Endothelial cell of umbilical vein (primary cell): ENCODE measurements around the gene KLF17. TPM values are rescaled to one million over a fixed set of nuclear protein-coding genes. Genes with fewer than 3 reads are reported as not detected.

Experiments
- BruUV-seq: library from RNA; stranded (reverse); fragments of 400-500 nt; replicated peaks from 2 replicates; lab custom pipeline; 2021; lab: Mats Ljungman, UMichigan
- CTCF ChIA-PET: fragments of 300-600, 350-600 bp; sonication (Branson Sonifier 250); formaldehyde crosslinking; loops from one replicate; lab custom pipeline; 2021; ENCODE audit warnings: antibody characterized with exemption, inconsistent platforms; lab: Charles Lee
- POLR2A ChIA-PET: fragments of 300-600, 350-600 bp; sonication (Branson Sonifier 250); formaldehyde crosslinking; loops from one replicate; lab custom pipeline; 2021; ENCODE audit warnings: antibody characterized with exemption, inconsistent platforms; lab: Charles Lee
- DNase-seq: peaks from one replicate; pipeline ENCODE4 v3.0.0-alpha.2; 2011; ENCODE audit warnings: low read depth, low spot score
- FAIRE-seq: peaks from 2 replicates; lab custom pipeline; 2011; peaks lifted over from hg19 to GRCh38; lab: Jason Lieb, UNC
- H2AFZ ChIP-seq: 2 replicates; pipeline ENCODE4 v1.6.0; 2012; ENCODE audit warnings: low read depth, low read length, control low read depth, inconsistent platforms
- H3K27ac ChIP-seq: 2 replicates; pipeline ENCODE4 v1.5.1; 2011; ENCODE audit warnings: low read depth, mild to moderate bottlenecking, control low read depth, low read length, moderate library complexity; ENCODE audit not compliant: insufficient read depth
- H3K27me3 ChIP-seq, 2 experiments: 2 replicates each; pipeline versions ENCODE4 v1.6.0 to v1.6.1; 2011; ENCODE audit warnings: low read length in 2 of 2, mixed read lengths in 1 of 2; ENCODE audit not compliant: control insufficient read depth in 2 of 2, insufficient read depth in 2 of 2
- H3K36me3 ChIP-seq, 2 experiments: 2 replicates in 1 of 2; 3 replicates in 1 of 2; pipeline ENCODE4 v1.5.1; 2011; ENCODE audit warnings: low read length in 2 of 2, mild to moderate bottlenecking in 1 of 2, moderate library complexity in 1 of 2; ENCODE audit not compliant: control insufficient read depth in 2 of 2, insufficient read depth in 2 of 2; ENCODE audit errors: extremely low read depth in 1 of 2
- H3K4me1 ChIP-seq: 3 replicates; pipeline ENCODE4 v1.5.1; 2011; ENCODE audit warnings: mild to moderate bottlenecking, low read length; ENCODE audit not compliant: control insufficient read depth, insufficient read depth; ENCODE audit errors: extremely low read depth
- H3K4me2 ChIP-seq: 2 replicates; pipeline ENCODE4 v1.6.1; 2011; ENCODE audit warnings: low read length, control low read depth, mixed read lengths; ENCODE audit not compliant: insufficient read depth
- H3K4me3 ChIP-seq, 3 experiments: fragments of 200-600 bp in 1 of 3; sonication (generic), shearing (Covaris generic) in 1 of 3; replicated peaks in 1 of 3; 2 replicates each; pipeline ENCODE4 v1.5.1; 2011 to 2016; ENCODE audit warnings: control low read depth in 3 of 3, low read length in 3 of 3, mild to moderate bottlenecking in 2 of 3, inconsistent platforms in 1 of 3, low read depth in 1 of 3, moderate library complexity in 1 of 3; ENCODE audit not compliant: insufficient read depth in 1 of 3
- H3K79me2 ChIP-seq: 2 replicates; pipeline ENCODE4 v1.6.0; 2012; ENCODE audit warnings: low read length, inconsistent platforms; ENCODE audit not compliant: control insufficient read depth, insufficient read depth
- H3K9ac ChIP-seq: replicated peaks from 2 replicates; pipeline ENCODE3; 2011; ENCODE audit warnings: low read length, control low read depth; ENCODE audit not compliant: insufficient read depth; ENCODE audit errors: extremely low read depth
- H3K9me1 ChIP-seq: replicated peaks from 3 replicates; pipeline ENCODE4 v1.6.0; 2011; ENCODE audit warnings: mild to moderate bottlenecking, low read length; ENCODE audit not compliant: control insufficient read depth, insufficient read depth; ENCODE audit errors: extremely low read depth
- H3K9me3 ChIP-seq: replicated peaks from 2 replicates; pipeline ENCODE4 v1.5.1; 2012; ENCODE audit warnings: low read length, inconsistent platforms; ENCODE audit not compliant: control insufficient read depth, insufficient read depth
- H4K20me1 ChIP-seq: replicated peaks from 2 replicates; pipeline ENCODE3; 2011; ENCODE audit warnings: mild to moderate bottlenecking, low read length; ENCODE audit not compliant: control insufficient read depth, insufficient read depth; ENCODE audit errors: extremely low read depth
- CTCF ChIP-seq, 2 donors: IDR thresholded peaks; 1 replicate in 1 of 2; 2 replicates in 1 of 2; pipeline ENCODE4 v1.5.1; 2011; ENCODE audit warnings: low read length in 2 of 2, mild to moderate bottlenecking in 2 of 2, moderate library complexity in 2 of 2, control low read depth in 1 of 2, inconsistent platforms in 1 of 2, low read depth in 1 of 2; ENCODE audit not compliant: insufficient read depth in 1 of 2; ENCODE audit errors: extremely low read depth in 1 of 2
- EZH2 ChIP-seq: IDR thresholded peaks from 2 replicates; pipeline ENCODE4 v1.6.1; 2012; ENCODE audit warnings: borderline replicate concordance, low read depth, mild to moderate bottlenecking, moderate library complexity, low read length, inconsistent platforms; ENCODE audit not compliant: severe bottlenecking
- FOS ChIP-seq: IDR thresholded peaks from 2 replicates; pipeline ENCODE4 v1.6.1; 2011; ENCODE audit warnings: mild to moderate bottlenecking, low read length, moderate library complexity, borderline replicate concordance; ENCODE audit not compliant: insufficient read depth
- GATA2 ChIP-seq: IDR thresholded peaks from 2 replicates; pipeline ENCODE4 v1.7.0; 2011; ENCODE audit warnings: low read depth, mild to moderate bottlenecking, moderate library complexity, mixed read lengths, low read length; ENCODE audit not compliant: insufficient read length, insufficient read depth
- JUN ChIP-seq: IDR thresholded peaks from 2 replicates; pipeline ENCODE4 v1.6.1; 2011; ENCODE audit warnings: borderline replicate concordance, low read depth; ENCODE audit not compliant: insufficient read length, insufficient read depth
- MAX ChIP-seq: IDR thresholded peaks from 2 replicates; pipeline ENCODE4 v1.6.1; 2011; ENCODE audit not compliant: insufficient read depth, insufficient read length
- MYC ChIP-seq: IDR thresholded peaks from one replicate; pipeline ENCODE4 v1.6.1; 2011; ENCODE audit warnings: mild to moderate bottlenecking, low read depth, low read length
- POLR2A ChIP-seq: IDR thresholded peaks from 2 replicates; pipeline ENCODE4 v1.6.1; 2012; ENCODE audit warnings: low read depth, mild to moderate bottlenecking, control low read depth, low read length
- POLR2AphosphoS5 ChIP-seq: IDR thresholded peaks from 2 replicates; pipeline ENCODE4 v1.6.1; 2012; ENCODE audit warnings: low read depth, mild to moderate bottlenecking, control low read depth, low read length, moderate library complexity; ENCODE audit not compliant: insufficient read depth
- dilution Hi-C: fragments of 300-500 bp; cut with MboI; formaldehyde crosslinking; loops from one replicate; pipeline ENCODE4 v1.15.0; 2019; ENCODE audit warnings: low sequenced_read_pairs; ENCODE audit not compliant: extremely low pct_ligation_motif_present
- intact Hi-C: fragments of 100-400 bp; cut with micrococcal nuclease; formaldehyde crosslinking; loops from one replicate; pipeline ENCODE4 v1.10.0; 2022
- polyA plus RNA-seq, 4 experiments: library from polyadenylated mRNA; depleted of rRNA in 3 of 4; stranded (reverse) in 3 of 4; unstranded in 1 of 4; fragments of >200 nt; gene quantifications; 2 replicates each; pipeline versions ENCODE4 v1.2.1 to v1.2.3, GENCODE V29; 2011 to 2012; ENCODE audit warnings: missing spikeins in 1 of 4
- total RNA-seq: library from RNA; stranded (reverse); gene quantifications from 2 replicates; pipeline ENCODE4 v1.2.3, GENCODE V29; 2021

Gene KLF17
- total and polyA plus RNA-seq, 2 donors (not counting 3 experiments of a cell fraction or from before 2014, with no cell fraction given) = not detected

- no peaks in the 10 kb centered on the region for H3K4me1 ChIP-seq
- H3K9ac ChIP-seq = no peak overlapping the region
- BruUV-seq = no TSS peak
- no peaks in the 10 kb centered on the region for H4K20me1 ChIP-seq
- no peak overlapping the region for H3K4me2 ChIP-seq
- H3K9me1 ChIP-seq = no peaks in the 10 kb centered on the region
- ChIA-PET POLR2A (no interaction called here), CTCF (interaction anchor here (2.0 kb wide), 1 partner anchor 24 kb away, joined by 8 read pairs; no protein-coding TSS in a partner anchor)
- no peak overlapping the region for H2AFZ ChIP-seq
- intact Hi-C loops = no loop called here
- DNase-seq = no peak
- H3K36me3 ChIP-seq = no peaks in the 10 kb centered on the region
- TF ChIP-seq FOS (peak; percentile 24), MYC (no peak), POLR2AphosphoS5 (no peak)
- peaks cover 6 to 8% of the 10 kb centered on the region in 2 experiments for H3K27me3 ChIP-seq
- FAIRE-seq = no peak
- no peak overlapping the region for H3K27ac ChIP-seq
- no peaks in the 10 kb centered on the region for H3K9me3 ChIP-seq
- dilution Hi-C loops = no loop called here
- H3K79me2 ChIP-seq = no peaks in the 10 kb centered on the region
- H3K4me3 ChIP-seq = no peak overlapping the region
Measured at GRCh38 chr1:44072204-44072603, 46.4 kb upstream of the KLF17 start.

GRCh38 chr1:44072821-44073220 lies 45.8 kb upstream of the KLF17 start:
- H2AFZ ChIP-seq = no peak overlapping the region
- no peak overlapping the region for H3K4me2 ChIP-seq
- no peak overlapping the region for H3K9ac ChIP-seq
- no peaks in the 10 kb centered on the region for H4K20me1 ChIP-seq
- peaks cover 3 to 8% of the 10 kb centered on the region in 2 experiments for H3K27me3 ChIP-seq
- no peak overlapping the region for H3K4me3 ChIP-seq
- no peak for DNase-seq
- no peaks in the 10 kb centered on the region for H3K9me3 ChIP-seq
- POLR2A ChIA-PET = no interaction called here
- no TSS peak for BruUV-seq
- H3K27ac ChIP-seq = no peak overlapping the region
- no peak for FAIRE-seq
- dilution Hi-C loops (no loop called here), intact Hi-C loops (no loop called here)
- no peaks in the 10 kb centered on the region for H3K79me2 ChIP-seq
- CTCF ChIA-PET = interaction anchor here (0.8 to 2.0 kb wide), 2 partner anchors 20 to 25 kb away, joined by 4 to 8 read pairs; no protein-coding TSS in a partner anchor
- H3K9me1 ChIP-seq = no peaks in the 10 kb centered on the region
- no peaks in the 10 kb centered on the region for H3K36me3 ChIP-seq
- H3K4me1 ChIP-seq = no peaks in the 10 kb centered on the region
- no peak for TF ChIP-seq CTCF (IDR thresholded peaks at IDR 0.05; ENCODE audit: extremely low read depth in 1 of 2, insufficient read depth in 1 of 2, low read depth in 1 of 2, low read length in 2 of 2)
- no peak for TF ChIP-seq POLR2A
- TF ChIP-seq EZH2 = no peak
- TF ChIP-seq MAX = no peak
- TF ChIP-seq GATA2 = no peak
- TF ChIP-seq MYC = no peak
- no peak for TF ChIP-seq POLR2AphosphoS5
- TF ChIP-seq FOS = no peak
- TF ChIP-seq JUN = no peak
